Loucy (cell line): ENCODE results near the gene THRSP.

Experiments used
- CTCF ChIP-seq: fragments of 200-600 bp; sonication (generic); conservative IDR thresholded peaks from 2 replicates; pipeline ENCODE4 v1.5.1; 2014; ENCODE audit warnings: mild to moderate bottlenecking, antibody characterized with exemption, low read length
- EZH2phosphoT487 ChIP-seq: fragments of 200-600 bp; IDR thresholded peaks from 2 replicates; pipeline ENCODE4 v1.6.1; 2018; ENCODE audit warnings: antibody characterized with exemption, mild to moderate bottlenecking, moderate library complexity, borderline replicate concordance

GRCh38 chr11:78030429-78031325, 33.0 kb upstream of the THRSP start:
- TF ChIP-seq CTCF (no peak), EZH2phosphoT487 (no peak)
